SK-N-SH treated with all-trans-retinoic acid at 6 μM for 48 hours (cell line): ENCODE results near the gene CHERP.

Experiments used
- ATAC-seq: fragments of 200-7000 bp; cut with Tn5 transposase; 3 replicates; pipeline ENCODE4 v1.9.1; 2020; ENCODE audit warnings: mild to moderate bottlenecking, moderate library complexity
- ARNTL ChIP-seq: fragments of 450-650 bp; formaldehyde crosslinking; IDR thresholded peaks from 2 replicates; pipeline ENCODE4 v1.5.0; 2020; ENCODE audit warnings: low read depth, mild to moderate bottlenecking, moderate library complexity, borderline replicate concordance
- BACH2 ChIP-seq: fragments of 250-450 bp; sonication (Bioruptor Pico); IDR thresholded peaks from 2 replicates; pipeline ENCODE4 v1.9.0; 2021; ENCODE audit warnings: mild to moderate bottlenecking, borderline replicate concordance
- CSDC2 ChIP-seq: fragments of 250-450 bp; sonication (Bioruptor Pico); IDR thresholded peaks from 2 replicates; pipeline ENCODE4 v1.5.0; 2020; ENCODE audit warnings: mild to moderate bottlenecking, moderate library complexity
- ESRRG ChIP-seq: fragments of 250-450 bp; sonication (Bioruptor Pico); IDR thresholded peaks from 2 replicates; pipeline ENCODE4 v1.6.1; 2021; ENCODE audit warnings: mild to moderate bottlenecking
- GLIS3 ChIP-seq: fragments of 250-450 bp; sonication (Bioruptor Pico); IDR thresholded peaks from 2 replicates; pipeline ENCODE4 v1.5.0; 2020; ENCODE audit warnings: mild to moderate bottlenecking, moderate library complexity
- ISL1 ChIP-seq: fragments of 250-450 bp; sonication (Bioruptor Pico); IDR thresholded peaks from 2 replicates; pipeline ENCODE4 v2.1.2; 2022; ENCODE audit warnings: mild to moderate bottlenecking, moderate library complexity
- OSR1 ChIP-seq: fragments of 250-450 bp; sonication (Bioruptor Pico); IDR thresholded peaks from 2 replicates; pipeline ENCODE4 v1.8.0; 2022; ENCODE audit warnings: moderate library complexity, mild to moderate bottlenecking, inconsistent platforms
- PPARA ChIP-seq: fragments of 250-450 bp; sonication (Bioruptor Pico); IDR thresholded peaks from 2 replicates; pipeline ENCODE4 v1.5.0; 2020; ENCODE audit warnings: mild to moderate bottlenecking, borderline replicate concordance
- RARB ChIP-seq: fragments of 250-450 bp; sonication (Bioruptor Pico); IDR thresholded peaks from 2 replicates; pipeline ENCODE4 v1.8.0; 2021; ENCODE audit warnings: mild to moderate bottlenecking, moderate library complexity
- SNAI2 ChIP-seq: fragments of 250-450 bp; sonication (Bioruptor Pico); IDR thresholded peaks from 2 replicates; pipeline ENCODE4 v1.5.0; 2020; ENCODE audit warnings: mild to moderate bottlenecking, moderate library complexity
- TCF4 ChIP-seq: fragments of 250-450 bp; sonication (Bioruptor Pico); IDR thresholded peaks from 2 replicates; pipeline ENCODE4 v1.8.0; 2021; ENCODE audit warnings: mild to moderate bottlenecking, moderate library complexity, borderline replicate concordance
- TOX ChIP-seq: fragments of 250-450 bp; sonication (Bioruptor Pico); IDR thresholded peaks from 2 replicates; pipeline ENCODE4 v1.8.0; 2021; ENCODE audit warnings: mild to moderate bottlenecking, moderate library complexity, borderline replicate concordance
- ZC3H10 ChIP-seq: fragments of 250-450 bp; sonication (Bioruptor Pico); IDR thresholded peaks from 2 replicates; pipeline ENCODE4 v1.5.1; 2021; ENCODE audit warnings: mild to moderate bottlenecking, moderate library complexity
- ZFP3 ChIP-seq: fragments of 250-450 bp; sonication (Bioruptor Pico); IDR thresholded peaks from 2 replicates; pipeline ENCODE4 v1.5.0; 2020; ENCODE audit warnings: mild to moderate bottlenecking, moderate library complexity
- ZFP30 ChIP-seq: fragments of 450-650 bp; formaldehyde crosslinking; IDR thresholded peaks from 2 replicates; pipeline ENCODE4 v1.5.0; 2022; ENCODE audit warnings: mild to moderate bottlenecking, moderate library complexity
- ZNF565 ChIP-seq: fragments of 450-650 bp; formaldehyde crosslinking; conservative IDR thresholded peaks from 2 replicates; pipeline ENCODE4 v1.5.0; 2020; ENCODE audit warnings: low read depth, mild to moderate bottlenecking, moderate library complexity
- ZNF70 ChIP-seq: fragments of 450-650 bp; formaldehyde crosslinking; IDR thresholded peaks from 2 replicates; pipeline ENCODE4 v1.5.0; 2020; ENCODE audit warnings: mild to moderate bottlenecking, moderate library complexity
- ZNF8 ChIP-seq: fragments of 450-650 bp; formaldehyde crosslinking; IDR thresholded peaks from 2 replicates; pipeline ENCODE4 v1.5.0; 2020; ENCODE audit warnings: mild to moderate bottlenecking, moderate library complexity
- TF ChIP-seq, protein P1 (sequence below): fragments of 250-450 bp; sonication (Bioruptor Pico); IDR thresholded peaks from 2 replicates; pipeline ENCODE4 v1.5.1; 2021; ENCODE audit warnings: mild to moderate bottlenecking, moderate library complexity
- TF ChIP-seq, protein P2 (sequence below): fragments of 250-450 bp; sonication (Bioruptor Pico); IDR thresholded peaks from 2 replicates; pipeline ENCODE4 v1.5.0; 2020; ENCODE audit warnings: mild to moderate bottlenecking, moderate library complexity
- TF ChIP-seq, protein P3 (sequence below): fragments of 250-450 bp; sonication (Bioruptor Pico); IDR thresholded peaks from 2 replicates; pipeline ENCODE4 v1.5.1; 2020; ENCODE audit warnings: low read depth, mild to moderate bottlenecking, moderate library complexity
- TF ChIP-seq, protein P4 (sequence below): fragments of 250-450 bp; sonication (Bioruptor Pico); IDR thresholded peaks from 2 replicates; pipeline ENCODE4 v1.8.0; 2021; ENCODE audit warnings: low read depth, mild to moderate bottlenecking, moderate library complexity, borderline replicate concordance
- TF ChIP-seq, protein P5 (sequence below): fragments of 250-450 bp; sonication (Bioruptor Pico); IDR thresholded peaks from 2 replicates; pipeline ENCODE4 v1.8.0; 2020; ENCODE audit warnings: mild to moderate bottlenecking, moderate library complexity, borderline replicate concordance

Gene CHERP

DNA sequence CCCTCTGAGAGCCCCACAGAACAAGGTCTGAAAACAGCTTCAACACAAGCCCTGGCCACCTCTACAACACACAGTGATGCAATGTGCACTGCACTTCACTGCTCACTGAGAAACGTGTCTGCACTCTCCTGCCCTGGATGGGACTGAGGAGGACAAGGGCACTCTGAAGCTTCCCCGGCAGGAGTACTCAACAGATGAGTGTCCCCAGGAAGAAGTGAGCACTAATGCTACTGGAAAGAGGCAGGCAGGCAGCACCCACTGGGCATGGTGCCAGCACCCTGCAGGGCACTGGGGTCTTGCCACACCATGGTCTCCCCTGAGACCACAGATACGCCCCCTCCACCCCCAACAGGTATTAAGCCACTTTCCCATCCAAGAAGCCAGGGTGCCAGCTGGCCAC, 47.7 kb upstream of the CHERP start:
- TF ChIP-seq, protein P1, sequence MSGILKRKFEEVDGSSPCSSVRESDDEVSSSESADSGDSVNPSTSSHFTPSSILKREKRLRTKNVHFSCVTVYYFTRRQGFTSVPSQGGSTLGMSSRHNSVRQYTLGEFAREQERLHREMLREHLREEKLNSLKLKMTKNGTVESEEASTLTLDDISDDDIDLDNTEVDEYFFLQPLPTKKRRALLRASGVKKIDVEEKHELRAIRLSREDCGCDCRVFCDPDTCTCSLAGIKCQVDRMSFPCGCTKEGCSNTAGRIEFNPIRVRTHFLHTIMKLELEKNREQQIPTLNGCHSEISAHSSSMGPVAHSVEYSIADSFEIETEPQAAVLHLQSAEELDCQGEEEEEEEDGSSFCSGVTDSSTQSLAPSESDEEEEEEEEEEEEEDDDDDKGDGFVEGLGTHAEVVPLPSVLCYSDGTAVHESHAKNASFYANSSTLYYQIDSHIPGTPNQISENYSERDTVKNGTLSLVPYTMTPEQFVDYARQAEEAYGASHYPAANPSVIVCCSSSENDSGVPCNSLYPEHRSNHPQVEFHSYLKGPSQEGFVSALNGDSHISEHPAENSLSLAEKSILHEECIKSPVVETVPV (CRISPR knock-in tag), result no peak
- TF ChIP-seq ZNF565 (no peak), TOX (CRISPR knock-in tag) (no peak), ZFP3 (CRISPR knock-in tag) (no peak), ZNF70 (CRISPR knock-in tag) (no peak), ISL1 (CRISPR knock-in tag) (no peak), PPARA (CRISPR knock-in tag) (no peak)
- TF ChIP-seq, protein P2, sequence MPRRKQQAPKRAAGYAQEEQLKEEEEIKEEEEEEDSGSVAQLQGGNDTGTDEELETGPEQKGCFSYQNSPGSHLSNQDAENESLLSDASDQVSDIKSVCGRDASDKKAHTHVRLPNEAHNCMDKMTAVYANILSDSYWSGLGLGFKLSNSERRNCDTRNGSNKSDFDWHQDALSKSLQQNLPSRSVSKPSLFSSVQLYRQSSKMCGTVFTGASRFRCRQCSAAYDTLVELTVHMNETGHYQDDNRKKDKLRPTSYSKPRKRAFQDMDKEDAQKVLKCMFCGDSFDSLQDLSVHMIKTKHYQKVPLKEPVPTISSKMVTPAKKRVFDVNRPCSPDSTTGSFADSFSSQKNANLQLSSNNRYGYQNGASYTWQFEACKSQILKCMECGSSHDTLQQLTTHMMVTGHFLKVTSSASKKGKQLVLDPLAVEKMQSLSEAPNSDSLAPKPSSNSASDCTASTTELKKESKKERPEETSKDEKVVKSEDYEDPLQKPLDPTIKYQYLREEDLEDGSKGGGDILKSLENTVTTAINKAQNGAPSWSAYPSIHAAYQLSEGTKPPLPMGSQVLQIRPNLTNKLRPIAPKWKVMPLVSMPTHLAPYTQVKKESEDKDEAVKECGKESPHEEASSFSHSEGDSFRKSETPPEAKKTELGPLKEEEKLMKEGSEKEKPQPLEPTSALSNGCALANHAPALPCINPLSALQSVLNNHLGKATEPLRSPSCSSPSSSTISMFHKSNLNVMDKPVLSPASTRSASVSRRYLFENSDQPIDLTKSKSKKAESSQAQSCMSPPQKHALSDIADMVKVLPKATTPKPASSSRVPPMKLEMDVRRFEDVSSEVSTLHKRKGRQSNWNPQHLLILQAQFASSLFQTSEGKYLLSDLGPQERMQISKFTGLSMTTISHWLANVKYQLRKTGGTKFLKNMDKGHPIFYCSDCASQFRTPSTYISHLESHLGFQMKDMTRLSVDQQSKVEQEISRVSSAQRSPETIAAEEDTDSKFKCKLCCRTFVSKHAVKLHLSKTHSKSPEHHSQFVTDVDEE (CRISPR knock-in tag), result no peak
- ATAC-seq, result no peak

DNA sequence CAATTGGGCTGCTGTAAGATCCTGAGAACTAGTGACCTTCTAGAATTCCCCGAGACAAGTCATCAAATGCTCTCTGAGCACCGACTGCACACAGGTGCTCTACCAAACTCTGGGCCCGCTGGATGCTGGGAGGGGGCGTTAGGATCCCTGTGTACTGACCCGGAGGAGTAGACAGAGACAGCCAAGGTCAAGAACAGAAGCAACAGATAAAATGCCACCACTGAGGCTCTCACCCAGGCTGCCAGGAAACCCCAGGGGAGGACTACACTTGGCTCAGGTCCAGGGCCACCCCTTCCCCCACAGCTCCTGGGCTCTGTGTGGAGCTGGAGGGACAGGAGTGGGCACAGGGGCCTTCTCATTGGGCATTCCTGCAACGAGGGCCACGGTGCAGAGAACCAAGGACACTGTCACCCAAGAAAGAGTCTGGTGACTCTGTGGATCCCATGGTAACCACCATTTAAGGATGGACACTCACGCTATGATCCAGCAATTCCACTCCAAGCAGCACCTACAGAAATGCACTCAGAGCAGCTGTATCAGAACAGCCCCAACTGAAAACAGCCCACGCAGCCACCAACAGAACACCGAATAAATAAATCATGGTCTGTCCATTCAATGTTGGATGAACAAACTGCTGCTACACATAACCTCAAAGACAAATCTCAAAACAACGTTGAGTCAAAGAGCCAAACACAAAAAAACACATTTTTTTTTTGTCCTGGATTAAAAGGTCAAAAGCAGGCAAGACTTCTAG, 46.8 kb upstream of the CHERP start:
- TF ChIP-seq ZC3H10 (CRISPR knock-in tag) (no peak), CSDC2 (CRISPR knock-in tag) (no peak), ISL1 (CRISPR knock-in tag) (no peak), OSR1 (no peak), SNAI2 (CRISPR knock-in tag) (no peak), ZNF70 (CRISPR knock-in tag) (no peak), ZFP30 (CRISPR knock-in tag) (no peak)
- TF ChIP-seq, protein P3, sequence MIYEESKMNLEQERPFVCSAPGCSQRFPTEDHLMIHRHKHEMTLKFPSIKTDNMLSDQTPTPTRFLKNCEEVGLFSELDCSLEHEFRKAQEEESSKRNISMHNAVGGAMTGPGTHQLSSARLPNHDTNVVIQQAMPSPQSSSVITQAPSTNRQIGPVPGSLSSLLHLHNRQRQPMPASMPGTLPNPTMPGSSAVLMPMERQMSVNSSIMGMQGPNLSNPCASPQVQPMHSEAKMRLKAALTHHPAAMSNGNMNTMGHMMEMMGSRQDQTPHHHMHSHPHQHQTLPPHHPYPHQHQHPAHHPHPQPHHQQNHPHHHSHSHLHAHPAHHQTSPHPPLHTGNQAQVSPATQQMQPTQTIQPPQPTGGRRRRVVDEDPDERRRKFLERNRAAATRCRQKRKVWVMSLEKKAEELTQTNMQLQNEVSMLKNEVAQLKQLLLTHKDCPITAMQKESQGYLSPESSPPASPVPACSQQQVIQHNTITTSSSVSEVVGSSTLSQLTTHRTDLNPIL (CRISPR knock-in tag), result no peak
- no peak for ATAC-seq

DNA sequence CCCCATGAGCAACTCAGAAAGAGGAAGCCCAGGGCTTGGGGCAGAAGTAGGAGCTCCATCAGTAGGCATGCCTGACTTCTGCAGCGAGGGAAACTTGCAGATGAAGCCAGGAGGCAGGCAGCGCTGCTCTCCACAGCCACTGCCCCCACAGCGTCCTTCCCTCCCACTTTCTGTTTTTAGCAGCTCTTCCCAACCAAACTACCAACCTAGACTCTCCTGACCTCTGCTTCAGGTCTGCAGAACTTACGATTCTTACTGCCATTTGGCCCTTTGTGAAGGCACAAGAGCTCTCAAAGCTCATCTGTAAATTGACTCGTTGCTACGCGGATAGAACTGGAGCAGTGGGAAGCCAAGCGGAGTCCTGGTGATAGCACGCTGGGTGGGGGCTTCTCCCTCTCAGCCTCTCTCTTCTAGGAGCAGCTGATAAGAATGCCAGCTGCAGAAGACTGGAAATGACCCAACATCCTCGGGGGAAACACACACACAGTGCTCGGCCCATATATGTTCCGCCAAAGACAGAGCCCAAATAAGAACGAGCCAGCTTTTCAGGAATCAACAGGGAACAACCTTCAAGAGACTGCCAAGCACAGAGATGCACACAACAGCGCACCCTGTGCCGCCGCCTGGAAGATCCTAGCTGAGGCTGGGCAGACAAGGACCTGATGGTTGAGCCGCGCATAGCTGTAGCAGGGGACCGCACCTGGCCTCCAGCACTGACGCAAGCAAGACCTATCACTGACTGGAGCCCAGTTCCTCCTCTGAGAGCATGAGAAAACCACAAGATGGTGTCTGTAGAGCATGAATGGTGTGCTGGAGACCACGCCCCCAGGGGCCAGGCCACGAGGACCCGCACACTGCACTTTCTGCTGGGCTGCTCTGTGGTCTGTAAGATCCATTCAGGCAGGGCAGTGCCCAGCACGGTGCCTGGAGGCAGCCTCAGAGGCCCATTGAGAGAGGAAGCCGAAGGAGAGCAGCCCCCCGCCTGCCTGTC, 45.9 kb upstream of the CHERP start:
- no peak for ATAC-seq
- TF ChIP-seq ESRRG (CRISPR knock-in tag), result no peak
- TF ChIP-seq, protein P1 (CRISPR knock-in tag), result no peak
- TF ChIP-seq ZFP30 (CRISPR knock-in tag), result no peak
- no peak for TF ChIP-seq ZNF8 (CRISPR knock-in tag)
- TF ChIP-seq BACH2 (CRISPR knock-in tag), result no peak
- TF ChIP-seq, protein P3 (CRISPR knock-in tag), result no peak
- TF ChIP-seq GLIS3 (CRISPR knock-in tag), result no peak
- TF ChIP-seq TCF4 (CRISPR knock-in tag), result no peak
- TF ChIP-seq ISL1 (CRISPR knock-in tag), result no peak
- TF ChIP-seq ARNTL, result no peak
- TF ChIP-seq TOX (CRISPR knock-in tag), result no peak
- no peak for TF ChIP-seq CSDC2 (CRISPR knock-in tag)
- TF ChIP-seq, protein P4, sequence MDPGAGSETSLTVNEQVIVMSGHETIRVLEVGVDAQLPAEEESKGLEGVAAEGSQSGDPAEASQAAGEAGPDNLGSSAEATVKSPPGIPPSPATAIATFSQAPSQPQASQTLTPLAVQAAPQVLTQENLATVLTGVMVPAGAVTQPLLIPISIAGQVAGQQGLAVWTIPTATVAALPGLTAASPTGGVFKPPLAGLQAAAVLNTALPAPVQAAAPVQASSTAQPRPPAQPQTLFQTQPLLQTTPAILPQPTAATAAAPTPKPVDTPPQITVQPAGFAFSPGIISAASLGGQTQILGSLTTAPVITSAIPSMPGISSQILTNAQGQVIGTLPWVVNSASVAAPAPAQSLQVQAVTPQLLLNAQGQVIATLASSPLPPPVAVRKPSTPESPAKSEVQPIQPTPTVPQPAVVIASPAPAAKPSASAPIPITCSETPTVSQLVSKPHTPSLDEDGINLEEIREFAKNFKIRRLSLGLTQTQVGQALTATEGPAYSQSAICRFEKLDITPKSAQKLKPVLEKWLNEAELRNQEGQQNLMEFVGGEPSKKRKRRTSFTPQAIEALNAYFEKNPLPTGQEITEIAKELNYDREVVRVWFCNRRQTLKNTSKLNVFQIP (CRISPR knock-in tag), result no peak
- TF ChIP-seq, protein P5, sequence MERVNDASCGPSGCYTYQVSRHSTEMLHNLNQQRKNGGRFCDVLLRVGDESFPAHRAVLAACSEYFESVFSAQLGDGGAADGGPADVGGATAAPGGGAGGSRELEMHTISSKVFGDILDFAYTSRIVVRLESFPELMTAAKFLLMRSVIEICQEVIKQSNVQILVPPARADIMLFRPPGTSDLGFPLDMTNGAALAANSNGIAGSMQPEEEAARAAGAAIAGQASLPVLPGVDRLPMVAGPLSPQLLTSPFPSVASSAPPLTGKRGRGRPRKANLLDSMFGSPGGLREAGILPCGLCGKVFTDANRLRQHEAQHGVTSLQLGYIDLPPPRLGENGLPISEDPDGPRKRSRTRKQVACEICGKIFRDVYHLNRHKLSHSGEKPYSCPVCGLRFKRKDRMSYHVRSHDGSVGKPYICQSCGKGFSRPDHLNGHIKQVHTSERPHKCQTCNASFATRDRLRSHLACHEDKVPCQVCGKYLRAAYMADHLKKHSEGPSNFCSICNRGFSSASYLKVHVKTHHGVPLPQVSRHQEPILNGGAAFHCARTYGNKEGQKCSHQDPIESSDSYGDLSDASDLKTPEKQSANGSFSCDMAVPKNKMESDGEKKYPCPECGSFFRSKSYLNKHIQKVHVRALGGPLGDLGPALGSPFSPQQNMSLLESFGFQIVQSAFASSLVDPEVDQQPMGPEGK (CRISPR knock-in tag), result no peak
- TF ChIP-seq OSR1, result no peak
- TF ChIP-seq RARB (CRISPR knock-in tag), result no peak
- TF ChIP-seq ZNF70 (CRISPR knock-in tag), result no peak
- TF ChIP-seq SNAI2 (CRISPR knock-in tag), result no peak
- TF ChIP-seq PPARA (CRISPR knock-in tag), result no peak
- TF ChIP-seq ZNF565, result no peak
